PC-9 (cell line): Measurements from ENCODE around the gene KCNQ1OT1.

Source experiments
- EZH2 ChIP-seq: fragments of 200-600 bp; sonication (generic); IDR thresholded peaks from 2 replicates; pipeline ENCODE4 v1.8.0; 2017; ENCODE audit warnings: antibody characterized with exemption, low read depth
- TF ChIP-seq, protein P1 (sequence below): fragments of 200-600 bp; sonication (generic); conservative IDR thresholded peaks from 2 replicates; pipeline ENCODE4 v1.6.1; 2017; ENCODE audit warnings: mixed run types, antibody characterized with exemption, mild to moderate bottlenecking, moderate library complexity

DNA sequence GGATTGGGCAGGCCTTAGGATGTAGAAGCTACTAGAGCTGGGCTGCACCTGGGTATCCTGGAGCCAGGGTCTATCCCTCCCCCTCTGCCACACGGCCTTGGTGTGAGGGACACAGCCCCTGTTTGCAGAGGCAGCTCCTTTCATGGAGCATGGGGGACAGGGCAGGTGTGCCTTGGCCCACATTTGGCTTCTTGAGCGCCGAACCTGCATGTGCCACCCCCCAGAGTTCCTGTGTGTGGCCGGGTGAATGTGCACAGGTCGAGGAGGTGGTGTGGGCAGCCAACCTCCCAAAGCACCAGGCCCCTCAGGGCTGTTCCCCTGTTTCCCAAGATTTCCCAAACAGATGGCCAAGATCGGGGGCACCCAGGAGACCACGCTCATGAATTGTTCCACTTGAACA lies 7.9 kb upstream of the KCNQ1OT1 start:
- TF ChIP-seq, protein P1, sequence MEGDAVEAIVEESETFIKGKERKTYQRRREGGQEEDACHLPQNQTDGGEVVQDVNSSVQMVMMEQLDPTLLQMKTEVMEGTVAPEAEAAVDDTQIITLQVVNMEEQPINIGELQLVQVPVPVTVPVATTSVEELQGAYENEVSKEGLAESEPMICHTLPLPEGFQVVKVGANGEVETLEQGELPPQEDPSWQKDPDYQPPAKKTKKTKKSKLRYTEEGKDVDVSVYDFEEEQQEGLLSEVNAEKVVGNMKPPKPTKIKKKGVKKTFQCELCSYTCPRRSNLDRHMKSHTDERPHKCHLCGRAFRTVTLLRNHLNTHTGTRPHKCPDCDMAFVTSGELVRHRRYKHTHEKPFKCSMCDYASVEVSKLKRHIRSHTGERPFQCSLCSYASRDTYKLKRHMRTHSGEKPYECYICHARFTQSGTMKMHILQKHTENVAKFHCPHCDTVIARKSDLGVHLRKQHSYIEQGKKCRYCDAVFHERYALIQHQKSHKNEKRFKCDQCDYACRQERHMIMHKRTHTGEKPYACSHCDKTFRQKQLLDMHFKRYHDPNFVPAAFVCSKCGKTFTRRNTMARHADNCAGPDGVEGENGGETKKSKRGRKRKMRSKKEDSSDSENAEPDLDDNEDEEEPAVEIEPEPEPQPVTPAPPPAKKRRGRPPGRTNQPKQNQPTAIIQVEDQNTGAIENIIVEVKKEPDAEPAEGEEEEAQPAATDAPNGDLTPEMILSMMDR, result no peak
- no peak for TF ChIP-seq EZH2
